NCI-H1105 treated with DMSO at 0.1 percent for 48 hours (cell line): Measurements from ENCODE around the gene CASKIN1.
"Not testable (repeated sequence)": the region's sequence is repeated elsewhere in the genome, so short reads cannot be mapped to it uniquely, and the experiment has no call there.

ENCODE experiments used
- DNase-seq: peaks from one replicate; lab custom pipeline; 2025; lab: John Stamatoyannopoulos, UW

The CASKIN1 gene

DNA sequence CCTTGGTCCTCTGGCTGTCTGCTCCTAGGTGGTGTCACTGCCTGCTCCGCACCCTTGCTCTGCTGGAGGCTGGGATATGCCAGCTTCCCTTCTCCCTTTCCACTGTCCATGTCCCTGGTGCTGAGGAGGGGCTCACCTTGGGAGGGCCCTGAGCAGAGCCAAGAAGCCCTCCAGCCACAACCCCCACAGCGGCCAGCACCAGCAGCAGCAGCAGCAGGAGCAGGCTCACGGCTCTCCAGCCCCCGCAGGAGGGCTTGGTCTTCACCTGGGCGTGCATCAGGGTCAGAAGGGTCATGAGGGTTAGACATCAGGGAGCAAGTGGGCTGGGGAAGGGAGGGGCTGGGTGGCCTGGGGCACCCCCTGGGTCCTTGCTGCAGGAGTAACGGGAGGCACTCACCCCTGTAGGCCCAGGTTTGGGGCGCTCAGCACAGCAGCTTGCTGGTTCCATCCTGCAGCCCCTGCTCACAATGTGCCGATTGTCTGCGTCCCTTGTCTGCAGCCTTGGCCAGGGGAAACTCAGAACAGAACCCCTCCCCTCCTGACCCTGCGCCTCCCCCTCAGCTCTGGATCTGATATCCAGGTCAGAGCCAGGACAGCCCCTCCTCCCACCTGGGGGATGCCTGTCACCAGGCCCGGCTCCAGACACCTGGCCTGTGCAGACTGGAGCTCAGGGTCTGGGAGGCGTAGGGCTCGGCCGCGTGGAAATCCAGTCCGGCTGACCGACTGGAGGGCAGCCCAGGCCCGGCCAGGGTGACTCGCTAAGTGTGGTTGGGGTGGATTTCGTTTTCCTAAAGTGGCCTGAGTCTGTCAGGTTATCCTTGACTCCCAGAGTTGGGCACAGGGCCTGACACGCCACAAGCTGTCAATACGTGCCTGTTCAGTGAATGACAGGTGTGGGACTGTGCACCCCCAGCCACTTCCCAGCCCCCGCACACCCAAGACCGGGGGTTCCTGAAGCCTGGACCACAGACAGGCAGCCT is 14.3 kb upstream of the CASKIN1 start, which contains the start of gene BRICD5:
Gene BRICD5 (minus strand): TSS at position 478 of the 980 bp plus-strand sequence. CDS start 30 bp downstream, at position 448.
- no peak for DNase-seq

DNA sequence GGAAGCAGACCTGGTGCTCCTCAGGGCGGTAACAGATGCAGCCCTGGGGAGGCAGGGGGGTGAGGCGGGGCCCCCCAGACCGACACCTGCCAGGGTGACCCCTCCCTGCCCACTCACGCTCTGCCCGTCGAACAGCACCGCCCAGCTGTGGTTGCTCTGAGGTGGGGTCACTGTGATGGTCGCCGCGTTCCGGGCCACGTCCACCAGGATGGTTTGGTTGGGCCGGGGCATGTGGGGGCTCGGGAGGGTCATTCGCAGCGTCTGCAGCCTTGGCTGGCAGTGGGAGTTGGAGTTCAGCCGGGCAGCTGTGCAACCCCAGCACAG is 13.6 kb upstream of the CASKIN1 start:
- no peak for DNase-seq

DNA sequence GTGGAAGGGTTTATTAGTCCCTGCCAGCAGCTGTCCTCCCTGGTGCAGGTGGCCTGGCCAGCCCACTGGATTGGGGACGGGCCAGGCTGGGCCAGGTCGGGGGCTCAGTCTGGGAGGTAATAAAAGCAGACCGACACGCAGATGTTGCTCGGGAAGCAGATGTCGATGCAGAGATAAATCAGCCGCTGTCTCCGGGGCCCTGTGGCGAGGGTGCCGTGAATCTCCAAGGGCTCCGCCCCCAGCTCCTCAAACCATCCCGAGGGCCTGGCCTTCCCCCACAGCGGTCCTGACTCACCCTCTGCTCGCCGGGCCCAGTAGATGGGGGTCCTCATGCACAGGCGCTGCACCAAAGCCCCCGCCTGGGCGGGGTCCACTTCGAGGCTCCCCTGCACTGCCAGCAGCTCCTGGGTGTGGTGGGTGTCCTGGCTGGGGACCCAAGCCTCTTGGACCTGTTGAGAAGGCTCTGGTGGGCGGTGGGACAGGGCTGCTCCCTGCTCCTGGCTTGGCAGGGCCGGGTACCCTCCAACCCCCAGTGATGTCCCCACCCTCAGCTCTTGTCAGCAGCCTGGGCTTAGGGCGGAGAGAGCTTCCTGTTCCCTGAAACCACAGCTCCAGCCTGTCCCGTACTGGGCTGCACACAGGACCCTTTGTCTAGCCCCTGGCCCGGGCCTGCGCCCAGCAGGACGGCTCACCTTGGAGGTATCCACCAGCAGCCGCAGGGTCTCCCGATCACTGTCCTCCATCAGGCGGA is 13.0 kb upstream of the CASKIN1 start:
- DNase-seq = no peak

GRCh38 chr16:2208772-2209171 is 12.4 kb upstream of the CASKIN1 start:
- no peak for DNase-seq

- peak; percentile 4 for DNase-seq
Measured at GRCh38 chr16:2208308-2208707, 11.9 kb upstream of the CASKIN1 start.

DNA sequence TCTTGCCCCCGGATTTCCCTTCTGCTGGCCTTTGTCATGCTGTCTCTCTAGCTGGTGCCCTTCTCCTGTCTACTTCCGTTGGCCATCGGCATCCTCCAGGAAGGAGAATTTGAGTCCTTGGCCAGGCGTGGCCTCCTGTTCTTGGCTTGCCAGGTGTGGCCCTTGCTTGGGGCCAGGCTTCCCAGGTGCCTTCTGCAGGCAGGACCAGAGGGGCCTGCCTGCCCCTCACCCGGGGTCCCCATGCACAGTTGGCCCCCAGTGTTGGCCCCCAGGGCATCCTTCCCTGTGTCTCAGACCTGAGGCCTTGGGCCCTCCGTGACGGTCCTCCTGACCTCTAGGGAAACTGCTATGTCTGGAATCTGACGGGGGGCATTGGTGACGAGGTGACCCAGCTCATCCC is 11.5 kb upstream of the CASKIN1 start:
- no peak for DNase-seq

DNA sequence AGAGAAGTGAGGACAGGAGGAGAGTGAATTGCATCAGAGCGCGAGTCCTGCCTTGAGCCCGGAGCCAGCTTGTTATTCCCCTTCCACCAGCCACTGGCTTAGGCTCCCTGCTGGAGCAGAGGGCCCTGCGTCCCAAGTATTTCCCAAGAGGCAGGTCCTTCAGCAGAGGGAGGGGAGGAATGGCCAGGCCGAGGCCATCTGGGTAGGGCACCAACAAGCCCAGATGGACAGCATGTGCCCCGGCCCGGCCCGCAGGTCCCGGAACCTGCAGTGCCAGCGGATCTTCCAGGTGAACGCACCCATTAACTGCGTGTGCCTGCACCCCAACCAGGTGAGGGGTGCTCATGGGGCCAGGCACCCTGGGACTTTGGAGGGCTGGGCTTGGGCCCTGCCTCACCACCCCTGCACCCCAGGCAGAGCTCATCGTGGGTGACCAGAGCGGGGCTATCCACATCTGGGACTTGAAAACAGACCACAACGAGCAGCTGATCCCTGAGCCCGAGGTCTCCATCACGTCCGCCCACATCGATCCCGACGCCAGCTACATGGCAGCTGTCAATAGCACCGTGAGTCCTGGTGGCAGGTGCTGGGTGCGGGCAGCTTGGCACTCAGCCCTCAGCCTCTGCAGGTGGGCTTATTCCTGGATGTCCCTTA is 10.5 kb upstream of the CASKIN1 start:
- no peak for DNase-seq

- no peak for DNase-seq
Measured at GRCh38 chr16:2206420-2206779, 10.0 kb upstream of the CASKIN1 start.

GRCh38 chr16:2205967-2206313 is 9.5 kb upstream of the CASKIN1 start:
- no peak for DNase-seq

GRCh38 chr16:2205104-2205966 is 8.9 kb upstream of the CASKIN1 start, which contains the start of gene MLST8:
Gene MLST8 (plus strand): TSS chr16:2205454. CDS start chr16:2206086, 632 bp downstream.
- DNase-seq = peak; percentile 48

DNA sequence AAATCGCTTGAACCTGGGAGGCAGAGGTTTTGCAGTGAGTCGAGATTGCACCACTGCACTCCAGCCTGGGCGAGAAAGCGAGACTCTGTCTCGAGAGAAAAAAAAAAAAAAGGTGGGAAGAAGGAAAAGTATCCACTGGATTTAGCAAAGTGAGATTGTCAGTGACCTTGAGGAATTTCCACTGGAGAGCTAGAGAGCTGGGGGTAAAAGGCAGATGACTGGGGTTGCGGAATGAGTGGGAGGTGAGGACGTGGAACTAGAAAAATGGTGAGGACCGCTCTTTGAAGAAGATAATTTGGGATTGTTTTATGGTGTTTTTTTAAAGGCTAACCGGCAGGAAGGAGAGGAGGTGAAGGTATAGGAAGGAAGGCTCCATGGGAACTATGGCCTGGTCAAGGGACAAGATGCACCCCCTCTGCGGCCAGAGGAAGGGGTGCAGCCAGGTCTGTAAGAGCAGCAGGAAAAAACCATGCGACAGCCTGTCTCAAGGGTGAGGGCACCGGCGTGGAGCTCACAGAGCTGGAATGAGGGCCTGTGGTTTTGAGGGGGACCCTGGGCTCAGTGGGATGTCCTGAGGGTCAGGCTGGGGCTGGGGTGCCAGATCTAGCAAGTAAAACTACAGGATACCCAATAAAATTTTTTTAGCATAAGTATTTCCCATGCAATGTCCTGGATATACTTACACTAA is 8.2 kb upstream of the CASKIN1 start:
- no peak for DNase-seq

- DNase-seq = not testable (repeated sequence)
Measured at GRCh38 chr16:2203119-2203688, 6.8 kb upstream of the CASKIN1 start.

- no peak for DNase-seq
Measured at GRCh38 chr16:2200313-2200712, 3.9 kb upstream of the CASKIN1 start.

GRCh38 chr16:2199621-2200139 is 3.3 kb upstream of the CASKIN1 start:
- no peak for DNase-seq

- DNase-seq = no peak
Measured at GRCh38 chr16:2199095-2199494, 2.7 kb upstream of the CASKIN1 start.

GRCh38 chr16:2198283-2198682 is 1.9 kb upstream of the CASKIN1 start:
- no peak for DNase-seq

GRCh38 chr16:2197765-2198164 is 1.4 kb upstream of the CASKIN1 start:
- DNase-seq = no peak

- DNase-seq = no peak
Measured at GRCh38 chr16:2196981-2197511, 641 bp upstream of the CASKIN1 start.

- DNase-seq = no peak
Measured at GRCh38 chr16:2195322-2196161, 863 bp downstream of the CASKIN1 start.
